COLO829 (cell line): Measurements from ENCODE around the gene NOXRED1.
"Not testable (repeated sequence)": the region's sequence is repeated elsewhere in the genome, so short reads cannot be mapped to it uniquely, and the experiment has no call there.

Source experiments
- DNase-seq: peaks from one replicate; pipeline ENCODE4 v3.0.0; 2012; ENCODE audit warnings: low spot score

Gene NOXRED1, protein sequence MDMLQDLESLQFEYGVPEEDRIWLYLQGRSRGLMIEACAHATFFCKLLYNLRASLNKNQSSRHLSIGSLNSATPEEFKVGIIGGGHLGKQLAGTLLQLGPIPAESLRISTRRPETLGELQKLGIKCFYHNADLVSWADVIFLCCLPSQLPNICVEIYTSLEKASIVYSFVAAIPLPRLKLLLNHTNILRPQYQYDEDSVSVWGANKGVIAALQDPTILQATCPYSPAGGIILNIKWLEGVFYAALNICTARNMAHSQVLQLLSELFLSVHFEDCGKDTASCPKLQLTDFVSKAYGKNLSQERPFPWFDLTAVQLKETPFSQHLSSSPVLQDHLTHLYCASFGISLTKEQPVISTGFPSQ

GRCh38 chr14:77423423-77423822 lies at the start of gene NOXRED1:
Gene NOXRED1 (minus strand): TSS chr14:77423523. CDS start chr14:77422889, 634 bp downstream.
- no peak for DNase-seq

DNA sequence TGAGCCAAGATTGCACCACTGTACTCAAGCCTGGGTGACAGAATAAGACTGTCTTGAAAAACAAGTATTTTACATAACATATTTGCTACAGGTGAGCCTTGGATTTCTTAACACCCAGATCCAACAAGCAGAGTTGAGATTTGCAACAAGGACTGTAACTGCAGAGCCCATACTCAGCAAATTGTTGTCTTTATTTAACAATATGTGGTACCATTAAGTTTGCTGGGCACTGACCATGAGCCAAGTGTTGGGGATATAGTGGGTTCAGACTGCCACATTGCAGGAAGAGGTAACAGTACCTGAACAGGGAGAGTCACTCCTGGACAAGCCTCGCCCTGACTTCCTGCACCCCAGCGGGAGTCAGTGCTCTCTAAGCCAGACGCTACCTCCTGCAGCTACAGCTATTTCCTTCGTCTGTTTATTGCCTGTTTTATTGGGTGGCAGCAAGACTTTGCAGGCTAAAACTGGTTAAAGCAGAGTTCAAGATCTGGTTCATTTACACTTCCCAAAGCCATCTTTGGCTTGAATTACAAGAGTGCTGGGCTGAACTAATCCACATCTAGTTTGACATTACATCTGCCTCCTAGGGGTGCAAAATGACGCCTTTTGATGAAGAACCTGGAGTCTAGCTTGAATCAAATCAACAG lies 47.0 kb upstream of the NOXRED1 start:
- DNase-seq, result no peak

DNA sequence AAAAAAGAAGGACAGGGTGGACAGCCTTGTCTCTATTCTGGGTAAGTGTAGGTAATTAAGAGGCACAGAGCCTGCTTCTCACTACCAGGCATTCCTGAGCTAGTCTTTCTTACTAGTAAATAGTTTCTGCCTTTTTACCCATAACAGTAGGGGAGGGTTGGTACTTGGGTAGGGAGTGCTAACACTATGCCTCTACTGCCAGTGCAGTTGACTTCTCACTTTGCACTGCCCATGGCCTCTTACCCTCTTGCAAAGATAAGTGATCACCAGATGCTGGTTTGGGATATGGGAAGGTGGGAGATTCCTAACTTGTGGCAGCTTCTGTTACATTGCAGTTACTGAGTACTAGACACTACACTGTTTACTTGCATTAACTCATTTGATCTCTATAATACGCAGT lies 46.2 kb upstream of the NOXRED1 start:
- DNase-seq, result no peak

GRCh38 chr14:77469067-77469505 lies 45.8 kb upstream of the NOXRED1 start:
- no peak for DNase-seq

DNA sequence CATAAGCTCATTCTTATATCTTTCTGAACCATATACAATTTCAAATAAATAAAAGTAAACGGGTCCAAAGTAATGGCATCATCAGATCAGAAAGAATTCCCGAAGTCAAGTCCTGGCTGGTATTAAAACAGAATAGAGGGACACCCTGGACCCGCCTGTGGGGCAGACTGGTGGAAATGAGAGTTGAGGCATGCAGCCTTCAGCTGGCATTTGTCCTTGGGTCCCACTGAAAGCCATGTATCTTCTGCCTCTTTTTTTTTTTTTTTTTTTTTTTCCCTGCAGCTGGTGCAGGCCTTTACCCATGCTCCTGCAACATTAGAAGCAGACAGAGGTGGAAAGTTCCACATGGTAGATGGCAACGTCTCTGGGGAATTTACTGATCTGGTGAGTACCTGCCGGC lies 44.5 kb upstream of the NOXRED1 start:
- DNase-seq, result no peak

- DNase-seq, result peak; percentile 62
Observed at GRCh38 chr14:77459072-77459723, 35.9 kb upstream of the NOXRED1 start.

DNA sequence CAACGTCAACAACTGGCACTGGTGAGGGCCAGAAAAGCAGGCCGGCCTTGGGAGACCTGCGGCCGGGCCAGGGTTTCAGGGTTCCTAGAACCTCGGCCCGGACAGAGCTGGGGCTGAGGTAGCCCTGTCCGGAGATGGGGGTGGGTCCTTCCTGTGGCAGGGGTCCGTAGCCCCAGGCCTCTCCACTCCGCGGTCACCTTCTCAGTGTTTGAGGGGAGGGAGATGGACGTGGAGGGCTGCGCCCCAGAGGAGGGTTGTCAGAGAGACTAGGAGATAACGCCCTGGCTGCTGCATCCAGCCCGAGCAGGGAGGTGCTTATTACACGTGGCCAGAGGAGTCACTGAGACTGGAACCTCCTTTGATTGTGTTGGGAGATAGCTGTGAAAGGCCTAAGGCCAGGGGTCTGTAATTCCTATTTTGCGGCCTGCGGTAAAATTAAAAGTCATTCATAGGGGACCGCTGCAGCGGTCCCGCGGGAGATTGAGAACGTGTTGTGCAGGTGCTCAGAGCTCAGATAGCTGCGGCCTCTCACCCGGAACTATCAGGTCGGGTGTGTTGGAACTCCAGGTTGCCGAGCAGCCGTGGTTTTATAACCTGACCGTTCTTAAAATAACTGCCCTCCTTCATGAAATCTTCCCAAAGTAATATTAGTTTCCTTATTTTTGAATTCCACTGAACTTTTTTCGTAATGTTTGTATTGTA lies 35.1 kb upstream of the NOXRED1 start:
- DNase-seq, result no peak

DNA sequence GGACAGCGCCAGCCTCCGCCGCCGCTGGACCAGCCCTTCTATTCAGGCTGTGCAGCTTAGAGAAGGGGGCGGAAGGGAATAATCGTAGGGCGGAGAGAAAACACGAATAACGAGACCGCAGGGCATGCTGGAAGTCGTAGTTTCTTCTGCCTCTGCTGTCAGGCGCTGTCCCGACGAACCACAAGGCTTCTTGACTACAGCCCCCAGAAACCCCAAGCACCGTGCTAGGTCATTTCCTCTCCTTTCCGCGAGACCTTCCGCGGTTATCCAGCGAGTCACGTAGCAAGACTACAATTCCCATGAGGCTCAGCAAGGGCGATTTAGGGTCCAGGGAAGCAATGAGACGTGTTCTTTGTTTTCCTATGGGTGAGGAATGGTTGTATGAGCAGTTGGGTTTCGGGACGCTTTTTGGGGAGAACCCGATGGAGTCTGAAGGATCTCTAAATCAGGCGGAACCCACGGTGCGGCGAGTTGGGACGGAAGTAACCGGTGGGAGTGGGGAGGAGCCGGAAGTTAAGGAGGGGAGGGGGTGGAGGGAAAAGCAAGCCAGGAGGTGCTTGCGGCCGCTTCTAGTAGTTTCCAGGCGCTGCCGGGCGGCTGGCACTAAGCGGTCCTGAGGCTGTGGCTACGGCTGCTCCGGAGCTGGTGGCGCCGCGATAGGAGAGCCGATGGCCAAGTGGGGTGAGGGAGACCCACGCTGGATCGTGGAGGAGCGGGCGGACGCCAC lies 34.4 kb upstream of the NOXRED1 start, which contains the start of the genes AHSA1 and VIPAS39:
Gene AHSA1, plus strand, starts transcription at position 572 of the 727 bp plus-strand sequence. Its CDS starts 97 bp downstream, at position 669.
Gene VIPAS39, minus strand, starts transcription at position 80 of the 727 bp plus-strand sequence. CDS start 3,499 bp downstream, outside the sequence.
- peak; percentile 93 for DNase-seq

GRCh38 chr14:77457115-77457521 lies 33.8 kb upstream of the NOXRED1 start:
- DNase-seq, result no peak

GRCh38 chr14:77455966-77456640 lies 32.8 kb upstream of the NOXRED1 start:
- no peak for DNase-seq

DNA sequence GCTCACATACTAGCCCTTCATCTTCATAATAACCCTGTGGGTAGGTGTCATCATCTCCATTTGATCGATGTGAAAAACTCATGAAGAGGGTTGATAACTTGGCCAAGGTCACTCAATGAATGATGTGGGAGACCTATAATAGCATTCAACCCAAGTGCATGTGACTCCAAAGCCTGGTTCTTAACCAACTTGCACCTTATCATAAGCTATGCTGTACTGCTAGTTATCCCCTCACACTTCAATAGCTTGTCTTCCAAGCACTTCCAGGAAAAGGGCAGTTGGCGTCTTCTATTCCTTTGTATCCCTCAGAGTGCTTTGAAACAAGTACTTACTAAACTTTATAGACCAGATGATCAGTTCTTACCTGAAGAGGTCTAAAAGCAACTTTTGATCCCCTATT lies 18.9 kb upstream of the NOXRED1 start:
- no peak for DNase-seq

DNA sequence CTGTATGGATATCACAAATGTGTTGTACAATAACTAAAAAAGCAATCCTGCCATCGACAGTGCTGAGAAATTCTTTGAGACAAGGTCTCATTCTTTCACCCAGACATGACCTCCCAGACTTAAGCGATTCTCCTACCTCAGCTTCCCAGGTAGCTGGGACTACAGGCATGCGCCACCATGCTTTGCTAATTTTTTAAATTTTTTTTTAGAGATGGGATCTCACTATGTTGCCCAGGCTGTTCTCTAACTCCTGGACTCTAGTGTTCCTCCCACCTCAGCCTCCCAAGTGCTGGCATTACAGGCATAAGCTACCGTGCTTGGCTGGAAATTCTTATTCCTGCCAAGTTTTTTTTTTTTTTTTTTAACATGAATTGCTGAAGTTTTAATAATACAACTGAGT lies 16.5 kb upstream of the NOXRED1 start:
- no peak for DNase-seq

DNA sequence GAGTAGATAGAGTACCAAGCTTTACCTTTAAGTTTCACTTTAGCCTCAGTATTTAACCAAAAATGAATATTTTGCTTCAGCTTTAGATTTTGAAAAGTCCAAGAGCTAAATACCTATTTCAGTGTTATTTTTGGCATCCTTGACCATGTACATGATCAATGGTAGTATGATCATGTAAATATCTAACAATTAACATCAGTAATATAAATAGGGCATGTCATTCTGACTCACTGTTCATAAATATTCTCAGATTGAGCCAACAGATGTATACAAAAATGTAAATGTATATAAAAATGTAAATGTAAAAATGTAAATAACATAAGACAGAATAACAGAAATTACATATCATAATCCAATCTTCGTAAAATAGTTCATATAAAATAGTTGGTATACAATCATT lies 15.3 kb upstream of the NOXRED1 start:
- no peak for DNase-seq

- DNase-seq, result no peak
Observed at GRCh38 chr14:77436042-77436441, 12.7 kb upstream of the NOXRED1 start.

GRCh38 chr14:77426396-77426795 lies 3.1 kb upstream of the NOXRED1 start:
- no peak for DNase-seq

GRCh38 chr14:77424862-77425261 lies 1.5 kb upstream of the NOXRED1 start:
- DNase-seq, result no peak

DNA sequence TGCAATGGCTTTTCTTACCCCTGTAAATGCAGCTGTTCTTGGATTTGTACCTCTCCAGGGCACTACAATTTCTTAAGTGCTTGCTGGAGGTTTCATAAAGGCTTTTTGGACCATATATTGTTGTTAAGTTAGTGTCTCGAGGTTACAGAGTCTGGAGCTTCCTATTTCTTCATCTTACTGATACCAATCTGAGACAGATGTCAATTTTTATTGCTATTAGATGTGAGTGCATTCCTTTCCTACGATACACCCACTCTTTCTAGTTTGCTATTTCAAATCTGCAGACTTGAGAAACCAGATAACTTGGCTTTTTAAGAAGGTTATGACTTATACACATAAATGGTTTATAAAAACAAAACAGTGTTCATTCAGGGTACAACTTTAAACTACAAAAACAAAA lies 2.1 kb downstream of the NOXRED1 start:
- no peak for DNase-seq

DNA sequence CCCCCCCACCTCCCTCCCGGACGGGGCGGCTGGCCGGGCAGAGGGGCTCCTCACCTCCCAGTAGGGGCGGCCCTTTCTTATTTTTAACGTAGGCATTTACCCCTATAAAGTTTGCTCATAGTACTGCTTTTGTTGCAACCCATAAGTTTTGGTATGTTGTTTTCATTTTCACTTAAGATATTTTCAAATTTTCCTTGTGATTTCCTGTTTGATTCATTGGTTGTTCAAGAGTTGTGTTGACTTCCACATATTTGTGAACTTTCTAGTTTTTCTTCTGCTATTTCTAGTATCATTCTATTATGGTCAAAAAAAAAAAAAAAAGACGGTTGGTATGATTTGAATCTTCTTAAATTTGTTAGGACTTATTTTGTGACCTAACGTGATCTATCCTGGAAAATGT lies 6.5 kb downstream of the NOXRED1 start:
- no peak for DNase-seq

DNA sequence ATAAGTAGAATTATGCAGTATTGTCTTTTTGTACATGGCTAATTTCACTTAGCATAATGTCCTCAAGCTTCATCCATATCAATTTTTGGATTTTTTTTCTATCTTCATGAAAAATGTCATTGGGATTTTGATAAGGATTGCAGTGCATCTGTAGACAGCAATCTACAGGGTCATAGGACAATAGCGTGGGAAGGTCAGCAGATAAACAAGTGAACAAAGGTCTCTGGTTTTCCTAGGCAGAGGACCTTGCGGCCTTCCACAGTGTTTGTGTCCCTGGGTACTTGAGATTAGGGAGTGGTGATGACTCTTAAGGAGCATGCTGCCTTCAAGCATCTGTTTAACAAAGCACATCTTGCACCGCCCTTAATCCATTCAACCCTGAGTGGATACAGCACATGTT lies 7.2 kb downstream of the NOXRED1 start:
- not testable (repeated sequence) for DNase-seq

DNA sequence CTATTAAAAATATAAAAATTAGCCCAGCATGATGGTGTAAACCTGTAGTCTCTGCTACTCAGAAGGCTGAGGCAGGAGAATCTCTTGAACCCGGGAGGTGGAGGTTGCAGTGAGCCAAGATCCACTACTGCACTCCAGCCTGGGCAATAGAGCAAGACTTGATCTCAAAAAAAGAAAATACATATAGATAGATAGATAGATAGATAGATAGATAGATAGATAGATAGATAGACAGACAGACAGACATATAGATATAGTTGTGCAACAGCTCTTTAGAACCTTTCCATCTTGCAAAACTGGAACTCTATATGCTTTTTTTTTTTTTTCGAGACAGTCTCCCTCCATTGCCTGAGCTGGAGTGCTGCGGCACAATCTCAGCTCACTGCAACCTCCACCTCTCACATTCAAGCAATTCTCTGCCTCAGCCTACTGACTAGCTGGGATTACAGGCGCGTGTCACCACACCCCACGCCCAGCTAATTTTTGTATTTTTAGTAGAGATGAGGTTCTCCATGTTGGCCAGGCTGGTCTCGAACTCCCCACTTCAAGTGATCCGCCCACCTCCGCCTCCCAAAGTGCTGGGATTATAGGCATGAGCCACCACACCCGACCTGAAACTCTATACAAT lies 7.8 kb downstream of the NOXRED1 start:
- DNase-seq, result not testable (repeated sequence)
